22Rv1 (cell line): Measurements from ENCODE around the gene NECAB2.

Source experiments
- ZFX ChIP-seq: fragments of 450-650 bp; IDR thresholded peaks from 2 replicates; pipeline ENCODE4 v1.6.1; 2017; ENCODE audit warnings: antibody characterized with exemption, borderline replicate concordance
- TF ChIP-seq, protein P1 (sequence below): fragments of 450-650 bp; IDR thresholded peaks from 2 replicates; pipeline ENCODE4 v1.5.1; 2017; ENCODE audit warnings: mild to moderate bottlenecking

DNA sequence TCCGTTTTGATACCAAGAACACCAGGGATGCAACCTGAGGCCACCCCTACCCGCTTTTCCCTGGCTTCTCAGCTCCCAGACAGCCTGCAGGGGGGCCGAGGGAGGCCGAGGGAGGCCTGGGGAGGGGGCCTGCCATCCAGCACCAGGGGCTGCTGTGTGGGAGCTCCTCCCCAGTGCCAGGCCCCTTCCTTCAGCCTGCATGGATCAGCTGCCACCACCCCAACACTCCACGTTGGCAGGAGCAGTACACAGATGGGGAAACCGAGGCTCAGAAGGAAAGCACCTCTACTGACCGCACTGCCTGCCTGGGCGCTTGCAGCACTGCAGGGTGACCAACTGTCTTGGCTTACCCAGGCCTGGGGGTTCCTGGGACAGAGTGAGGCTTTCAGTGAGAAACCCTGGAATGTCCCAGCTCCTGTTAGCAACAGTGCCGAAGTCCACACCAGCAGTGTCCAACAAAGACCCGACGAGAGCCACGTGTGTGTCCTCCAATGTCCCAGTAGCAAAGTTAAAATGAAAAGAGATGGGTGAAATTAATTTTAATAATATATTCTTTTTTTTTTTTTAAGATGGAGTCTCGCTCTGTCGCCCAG, 20.3 kb upstream of the NECAB2 start:
- TF ChIP-seq, protein P1, sequence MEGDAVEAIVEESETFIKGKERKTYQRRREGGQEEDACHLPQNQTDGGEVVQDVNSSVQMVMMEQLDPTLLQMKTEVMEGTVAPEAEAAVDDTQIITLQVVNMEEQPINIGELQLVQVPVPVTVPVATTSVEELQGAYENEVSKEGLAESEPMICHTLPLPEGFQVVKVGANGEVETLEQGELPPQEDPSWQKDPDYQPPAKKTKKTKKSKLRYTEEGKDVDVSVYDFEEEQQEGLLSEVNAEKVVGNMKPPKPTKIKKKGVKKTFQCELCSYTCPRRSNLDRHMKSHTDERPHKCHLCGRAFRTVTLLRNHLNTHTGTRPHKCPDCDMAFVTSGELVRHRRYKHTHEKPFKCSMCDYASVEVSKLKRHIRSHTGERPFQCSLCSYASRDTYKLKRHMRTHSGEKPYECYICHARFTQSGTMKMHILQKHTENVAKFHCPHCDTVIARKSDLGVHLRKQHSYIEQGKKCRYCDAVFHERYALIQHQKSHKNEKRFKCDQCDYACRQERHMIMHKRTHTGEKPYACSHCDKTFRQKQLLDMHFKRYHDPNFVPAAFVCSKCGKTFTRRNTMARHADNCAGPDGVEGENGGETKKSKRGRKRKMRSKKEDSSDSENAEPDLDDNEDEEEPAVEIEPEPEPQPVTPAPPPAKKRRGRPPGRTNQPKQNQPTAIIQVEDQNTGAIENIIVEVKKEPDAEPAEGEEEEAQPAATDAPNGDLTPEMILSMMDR: no peak
- TF ChIP-seq ZFX: no peak
